Brain microvascular endothelial cell (primary cell): ENCODE results near the gene DLG1.
A peak's percentile ranks its signal among the peaks of the same experiment; 100 is the strongest.

ENCODE experiments used
- DNase-seq: peaks from one replicate; pipeline ENCODE4 v3.0.0-alpha.2; 2020
- H3K27ac ChIP-seq: fragments of 250-450 bp; sonication (Bioruptor Pico); 2 replicates; pipeline ENCODE4 v1.5.1; 2020; ENCODE audit warnings: mild to moderate bottlenecking, moderate library complexity
- H3K27me3 ChIP-seq: fragments of 250-450 bp; sonication (Bioruptor Pico); replicated peaks from 2 replicates; pipeline ENCODE4 v1.5.1; 2020; ENCODE audit warnings: mild to moderate bottlenecking
- H3K36me3 ChIP-seq: fragments of 250-450 bp; sonication (Bioruptor Pico); replicated peaks from 2 replicates; pipeline ENCODE4 v1.5.1; 2020; ENCODE audit warnings: mild to moderate bottlenecking
- H3K4me3 ChIP-seq: 2 replicates; pipeline ENCODE4 v1.5.1; 2011; ENCODE audit warnings: low read depth, mild to moderate bottlenecking, control low read depth, low read length, moderate library complexity
- CTCF ChIP-seq: IDR thresholded peaks from 2 replicates; pipeline ENCODE4 v1.5.1; 2011; ENCODE audit warnings: low read depth, mild to moderate bottlenecking, moderate library complexity, low read length, control low read depth, inconsistent platforms; ENCODE audit errors: missing control alignments
- in situ Hi-C: cut with HindIII; loops from 2 replicates; pipeline ENCODE4 v1.10.0; 2017; ENCODE audit warnings: low sequenced_read_pairs, low pct_ligation_motif_present

DLG1 gene

GRCh38 chr3:197175503-197175902 lies 122.9 kb downstream of the DLG1 start:
- Histone ChIP-seq H3K4me3 (no peak overlapping the region), H3K27ac (no peak overlapping the region), H3K27me3 (no peaks in the 10 kb centered on the region), H3K36me3 (peaks cover 8% of the 10 kb centered on the region)
- in situ Hi-C loops = no loop called here
- no peak for DNase-seq
- no peak for TF ChIP-seq CTCF

- H3K36me3 ChIP-seq = peaks cover 8% of the 10 kb centered on the region
- no peaks in the 10 kb centered on the region for H3K27me3 ChIP-seq
- no peak overlapping the region for H3K27ac ChIP-seq
- in situ Hi-C loops = no loop called here
- H3K4me3 ChIP-seq = no peak overlapping the region
- no peak for TF ChIP-seq CTCF
- no peak for DNase-seq
These were observed 123.5 kb downstream of the DLG1 start for GRCh38 chr3:197174927-197175326.

GRCh38 chr3:197173620-197174019 lies 124.8 kb downstream of the DLG1 start:
- in situ Hi-C loops = no loop called here
- TF ChIP-seq CTCF = no peak
- Histone ChIP-seq H3K36me3 (peaks cover 4% of the 10 kb centered on the region), H3K27me3 (no peaks in the 10 kb centered on the region), H3K27ac (no peak overlapping the region), H3K4me3 (no peak overlapping the region)
- DNase-seq = no peak

- H3K36me3 ChIP-seq = peaks cover 4% of the 10 kb centered on the region
- DNase-seq = no peak
These were observed 126.8 kb downstream of the DLG1 start for GRCh38 chr3:197171481-197172067.

GRCh38 chr3:197169028-197169427 lies 129.4 kb downstream of the DLG1 start:
- no peak for DNase-seq
- Histone ChIP-seq H3K36me3 (no peaks in the 10 kb centered on the region), H3K27me3 (no peaks in the 10 kb centered on the region), H3K4me3 (no peak overlapping the region), H3K27ac (peak overlapping the region; percentile 37)
- no peak for TF ChIP-seq CTCF
- in situ Hi-C loops = no loop called here

More at GRCh38 chr3:197171481-197172067, 126.8 kb downstream of the DLG1 start:
- TF ChIP-seq CTCF = no peak
- Histone ChIP-seq H3K27ac (no peak overlapping the region), H3K27me3 (no peaks in the 10 kb centered on the region), H3K4me3 (no peak overlapping the region)
- in situ Hi-C loops = no loop called here

GRCh38 chr3:197168606-197169005 lies 129.8 kb downstream of the DLG1 start:
- DNase-seq = peak; percentile 56
- Histone ChIP-seq H3K27me3 (no peaks in the 10 kb centered on the region), H3K4me3 (no peak overlapping the region), H3K36me3 (no peaks in the 10 kb centered on the region), H3K27ac (peak overlapping the region; percentile 37)
- TF ChIP-seq CTCF = no peak
- in situ Hi-C loops = no loop called here
